ENCODE data around the gene VRK1.

- TF ChIP-seq, protein P1, sequence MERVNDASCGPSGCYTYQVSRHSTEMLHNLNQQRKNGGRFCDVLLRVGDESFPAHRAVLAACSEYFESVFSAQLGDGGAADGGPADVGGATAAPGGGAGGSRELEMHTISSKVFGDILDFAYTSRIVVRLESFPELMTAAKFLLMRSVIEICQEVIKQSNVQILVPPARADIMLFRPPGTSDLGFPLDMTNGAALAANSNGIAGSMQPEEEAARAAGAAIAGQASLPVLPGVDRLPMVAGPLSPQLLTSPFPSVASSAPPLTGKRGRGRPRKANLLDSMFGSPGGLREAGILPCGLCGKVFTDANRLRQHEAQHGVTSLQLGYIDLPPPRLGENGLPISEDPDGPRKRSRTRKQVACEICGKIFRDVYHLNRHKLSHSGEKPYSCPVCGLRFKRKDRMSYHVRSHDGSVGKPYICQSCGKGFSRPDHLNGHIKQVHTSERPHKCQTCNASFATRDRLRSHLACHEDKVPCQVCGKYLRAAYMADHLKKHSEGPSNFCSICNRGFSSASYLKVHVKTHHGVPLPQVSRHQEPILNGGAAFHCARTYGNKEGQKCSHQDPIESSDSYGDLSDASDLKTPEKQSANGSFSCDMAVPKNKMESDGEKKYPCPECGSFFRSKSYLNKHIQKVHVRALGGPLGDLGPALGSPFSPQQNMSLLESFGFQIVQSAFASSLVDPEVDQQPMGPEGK (CRISPR knock-in tag; IDR thresholded peaks at IDR 0.05; ENCODE audit: borderline replicate concordance), result no peak
- TF ChIP-seq ZNF70 (CRISPR knock-in tag; IDR thresholded peaks at IDR 0.05) (no peak), ESRRG (CRISPR knock-in tag; IDR thresholded peaks at IDR 0.05) (no peak), SNAI2 (CRISPR knock-in tag; IDR thresholded peaks at IDR 0.05) (no peak), ZFP30 (CRISPR knock-in tag; IDR thresholded peaks at IDR 0.05) (no peak), CSRNP3 (CRISPR knock-in tag; IDR thresholded peaks at IDR 0.05) (no peak), BACH2 (CRISPR knock-in tag; IDR thresholded peaks at IDR 0.05; ENCODE audit: borderline replicate concordance) (no peak), ARNTL (CRISPR knock-in tag; IDR thresholded peaks at IDR 0.05; ENCODE audit: borderline replicate concordance, low read depth) (no peak), CSDC2 (CRISPR knock-in tag; IDR thresholded peaks at IDR 0.05) (no peak), OSR1 (CRISPR knock-in tag; IDR thresholded peaks at IDR 0.05) (no peak), ZFP3 (CRISPR knock-in tag; IDR thresholded peaks at IDR 0.05) (no peak), ZNF565 (CRISPR knock-in tag; conservative IDR thresholded peaks at IDR 0.05; ENCODE audit: low read depth) (no peak), GLIS3 (CRISPR knock-in tag; IDR thresholded peaks at IDR 0.05) (no peak)
- TF ChIP-seq, protein P2, sequence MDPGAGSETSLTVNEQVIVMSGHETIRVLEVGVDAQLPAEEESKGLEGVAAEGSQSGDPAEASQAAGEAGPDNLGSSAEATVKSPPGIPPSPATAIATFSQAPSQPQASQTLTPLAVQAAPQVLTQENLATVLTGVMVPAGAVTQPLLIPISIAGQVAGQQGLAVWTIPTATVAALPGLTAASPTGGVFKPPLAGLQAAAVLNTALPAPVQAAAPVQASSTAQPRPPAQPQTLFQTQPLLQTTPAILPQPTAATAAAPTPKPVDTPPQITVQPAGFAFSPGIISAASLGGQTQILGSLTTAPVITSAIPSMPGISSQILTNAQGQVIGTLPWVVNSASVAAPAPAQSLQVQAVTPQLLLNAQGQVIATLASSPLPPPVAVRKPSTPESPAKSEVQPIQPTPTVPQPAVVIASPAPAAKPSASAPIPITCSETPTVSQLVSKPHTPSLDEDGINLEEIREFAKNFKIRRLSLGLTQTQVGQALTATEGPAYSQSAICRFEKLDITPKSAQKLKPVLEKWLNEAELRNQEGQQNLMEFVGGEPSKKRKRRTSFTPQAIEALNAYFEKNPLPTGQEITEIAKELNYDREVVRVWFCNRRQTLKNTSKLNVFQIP (CRISPR knock-in tag; IDR thresholded peaks at IDR 0.05; ENCODE audit: borderline replicate concordance, low read depth), result no peak
Measured at GRCh38 chr14:96888593-96888992, 91.4 kb downstream of the VRK1 start.

Data from SK-N-SH treated with all-trans-retinoic acid at 6 μM for 48 hours (cell line).